ENCODE data around the gene TNRC18. TPM values are rescaled to one million over a fixed set of nuclear protein-coding genes. Genes with fewer than 3 reads are reported as not detected.
"Not testable (repeated sequence)": the region's sequence is repeated elsewhere in the genome, so short reads cannot be mapped to it uniquely, and the experiment has no call there.

Gene TNRC18
- total RNA-seq, 1 experiment from 2014 or later = 44.3 TPM

GRCh38 chr7:5295039-5296014 is 128.3 kb downstream of the TNRC18 start:
- Histone ChIP-seq H3K27me3 (ENCODE audit: control insufficient read depth, insufficient read depth, low read length) (peaks cover 2% of the 10 kb centered on the region), H3K4me3 (ENCODE audit: insufficient read depth, low read depth, low read length) (peak overlapping the region; percentile 49), H3K36me3 (replicated peaks; ENCODE audit: control insufficient read depth, insufficient read depth, low read length) (no peaks in the 10 kb centered on the region)
- DNase-seq = peak; percentile 65

GRCh38 chr7:5294169-5294987 is 129.3 kb downstream of the TNRC18 start:
- no peak overlapping the region for H3K4me3 ChIP-seq (ENCODE audit: insufficient read depth, low read depth, low read length)
- H3K36me3 ChIP-seq (replicated peaks; ENCODE audit: control insufficient read depth, insufficient read depth, low read length) = no peaks in the 10 kb centered on the region
- H3K27me3 ChIP-seq (ENCODE audit: control insufficient read depth, insufficient read depth, low read length) = peaks cover 2% of the 10 kb centered on the region
- DNase-seq = no peak

GRCh38 chr7:5291711-5292335 is 131.8 kb downstream of the TNRC18 start:
- not testable (repeated sequence) for H3K27me3 ChIP-seq (ENCODE audit: control insufficient read depth, insufficient read depth, low read length); H3K36me3 ChIP-seq (replicated peaks; ENCODE audit: control insufficient read depth, insufficient read depth, low read length); H3K4me3 ChIP-seq (ENCODE audit: insufficient read depth, low read depth, low read length)
- peak; percentile 18 for DNase-seq

GRCh38 chr7:5291301-5291700 is 132.3 kb downstream of the TNRC18 start:
- H3K27me3 ChIP-seq (ENCODE audit: control insufficient read depth, insufficient read depth, low read length) = no peaks in the 10 kb centered on the region
- no peaks in the 10 kb centered on the region for H3K36me3 ChIP-seq (replicated peaks; ENCODE audit: control insufficient read depth, insufficient read depth, low read length)
- no peak overlapping the region for H3K4me3 ChIP-seq (ENCODE audit: insufficient read depth, low read depth, low read length)
- peak; percentile 23 for DNase-seq

- Histone ChIP-seq H3K36me3 (replicated peaks; ENCODE audit: control insufficient read depth, insufficient read depth, low read length) (no peaks in the 10 kb centered on the region), H3K4me3 (ENCODE audit: insufficient read depth, low read depth, low read length) (no peak overlapping the region), H3K27me3 (ENCODE audit: control insufficient read depth, insufficient read depth, low read length) (peaks cover 2% of the 10 kb centered on the region)
- DNase-seq = peak; percentile 9
Observed at GRCh38 chr7:5289355-5289754, 134.3 kb downstream of the TNRC18 start.

- H3K4me3 ChIP-seq (ENCODE audit: insufficient read depth, low read depth, low read length); H3K27me3 ChIP-seq (ENCODE audit: control insufficient read depth, insufficient read depth, low read length); H3K36me3 ChIP-seq (replicated peaks; ENCODE audit: control insufficient read depth, insufficient read depth, low read length); DNase-seq: not testable (repeated sequence)
Observed at GRCh38 chr7:5288560-5288959, 135.1 kb downstream of the TNRC18 start.

GRCh38 chr7:5287802-5288201 is 135.8 kb downstream of the TNRC18 start:
- no peak overlapping the region for H3K4me3 ChIP-seq (ENCODE audit: insufficient read depth, low read depth, low read length)
- peaks cover 7% of the 10 kb centered on the region for H3K27me3 ChIP-seq (ENCODE audit: control insufficient read depth, insufficient read depth, low read length)
- no peaks in the 10 kb centered on the region for H3K36me3 ChIP-seq (replicated peaks; ENCODE audit: control insufficient read depth, insufficient read depth, low read length)
- peak; percentile 28 for DNase-seq

- not testable (repeated sequence) for H3K27me3 ChIP-seq (ENCODE audit: control insufficient read depth, insufficient read depth, low read length); DNase-seq; H3K36me3 ChIP-seq (replicated peaks; ENCODE audit: control insufficient read depth, insufficient read depth, low read length); H3K4me3 ChIP-seq (ENCODE audit: insufficient read depth, low read depth, low read length)
Observed at GRCh38 chr7:5287373-5287772, 136.3 kb downstream of the TNRC18 start.

GRCh38 chr7:5286933-5287332 is 136.7 kb downstream of the TNRC18 start:
- H3K36me3 ChIP-seq (replicated peaks; ENCODE audit: control insufficient read depth, insufficient read depth, low read length) = no peaks in the 10 kb centered on the region
- no peak for DNase-seq
- H3K27me3 ChIP-seq (ENCODE audit: control insufficient read depth, insufficient read depth, low read length) = peaks cover 7% of the 10 kb centered on the region
- H3K4me3 ChIP-seq (ENCODE audit: insufficient read depth, low read depth, low read length) = no peak overlapping the region

GRCh38 chr7:5284304-5285281 is 139.0 kb downstream of the TNRC18 start:
- Histone ChIP-seq H3K27me3 (ENCODE audit: control insufficient read depth, insufficient read depth, low read length) (peaks cover 9% of the 10 kb centered on the region), H3K36me3 (replicated peaks; ENCODE audit: control insufficient read depth, insufficient read depth, low read length) (no peaks in the 10 kb centered on the region), H3K4me3 (ENCODE audit: insufficient read depth, low read depth, low read length) (no peak overlapping the region)
- DNase-seq = peak; percentile 94

GRCh38 chr7:5283421-5284303 is 140.0 kb downstream of the TNRC18 start:
- DNase-seq = peak; percentile 81
- H3K36me3 ChIP-seq (replicated peaks; ENCODE audit: control insufficient read depth, insufficient read depth, low read length) = no peaks in the 10 kb centered on the region

GRCh38 chr7:5282543-5283316 is 140.9 kb downstream of the TNRC18 start, which contains the start of gene SLC29A4:
Gene SLC29A4, plus strand, starts transcription at chr7:5282943. Its CDS starts 4,874 bp downstream, at chr7:5287817.
- peak; percentile 76 for DNase-seq
- Histone ChIP-seq H3K4me3 (ENCODE audit: insufficient read depth, low read depth, low read length) (peak within 1 kb of the TSS; percentile 51), H3K36me3 (replicated peaks; ENCODE audit: control insufficient read depth, insufficient read depth, low read length) (no peaks in the 10 kb centered on the region), H3K27me3 (ENCODE audit: control insufficient read depth, insufficient read depth, low read length) (peaks cover 9% of the 10 kb centered on the region)

More at GRCh38 chr7:5283421-5284303, 140.0 kb downstream of the TNRC18 start:
- H3K27me3 ChIP-seq (ENCODE audit: control insufficient read depth, insufficient read depth, low read length) = peaks cover 9% of the 10 kb centered on the region
- peak overlapping the region; percentile 51 for H3K4me3 ChIP-seq (ENCODE audit: insufficient read depth, low read depth, low read length)

All from H7 (cell line).